Transverse colon (tissue), 4 donors: ENCODE results near the gene EFCAB7. TPM values are rescaled to one million over a fixed set of nuclear protein-coding genes. Genes with fewer than 3 reads are reported as not detected.
A peak's percentile ranks its signal among the peaks of the same experiment; 100 is the strongest.

Experiments
- DNase-seq: peaks from one replicate; pipeline ENCODE4 v3.0.0-alpha.2; 2019
- H3K27ac ChIP-seq, 4 donors: fragments of 200-600 bp; sonication (generic); 2 replicates each; pipeline ENCODE4 v1.5.1; 2016 to 2018; ENCODE audit warnings: inconsistent platforms in 4 of 4
- H3K27me3 ChIP-seq: fragments of 200-600 bp; sonication (generic); 2 replicates; pipeline ENCODE4 v1.5.1; 2017; ENCODE audit warnings: inconsistent platforms
- H3K36me3 ChIP-seq, 4 donors: fragments of 200-600 bp; sonication (generic); 2 replicates each; pipeline ENCODE4 v1.5.1; 2017 to 2019; ENCODE audit warnings: inconsistent platforms in 4 of 4
- H3K4me1 ChIP-seq, 4 donors: fragments of 200-600 bp; sonication (generic); 2 replicates each; pipeline ENCODE4 v1.5.1; 2017 to 2020; ENCODE audit warnings: inconsistent platforms in 4 of 4
- H3K4me3 ChIP-seq, 4 donors: fragments of 200-600 bp; sonication (generic); 1 replicate in 1 of 4; 2 replicates in 3 of 4; pipeline versions ENCODE4 v1.5.1 to v1.6.1; 2017 to 2019; ENCODE audit warnings: inconsistent platforms in 4 of 4
- H3K9me3 ChIP-seq, 2 donors: fragments of 200-600 bp; sonication (generic); 2 replicates each; pipeline ENCODE4 v1.5.1; 2017 to 2019; ENCODE audit warnings: inconsistent platforms in 2 of 2
- EP300 ChIP-seq: sonication (generic); formaldehyde crosslinking; IDR thresholded peaks from one replicate; pipeline ENCODE4 v1.6.1; 2017; ENCODE audit warnings: antibody characterized with exemption, low read depth
- POLR2A ChIP-seq: fragments of 450-650 bp; IDR thresholded peaks from one replicate; pipeline ENCODE4 v1.6.1; 2016; ENCODE audit warnings: antibody characterized with exemption, mild to moderate bottlenecking, moderate library complexity
- POLR2AphosphoS5 ChIP-seq, 3 donors: sonication (generic); formaldehyde crosslinking; IDR thresholded peaks; one replicate each; pipeline ENCODE4 v1.6.1; 2016; ENCODE audit warnings: antibody characterized with exemption in 3 of 3
- WGBS, 2 donors: methylation state at CpG; one replicate each; pipeline ENCODE4 v1.1.5; 2018; ENCODE audit warnings: low coverage in 1 of 2; 5-methylcytosine and 5-hydroxymethylcytosine counted together
- in situ Hi-C, 4 donors: fragments of 200-750 bp; cut with MboI; loops; one replicate each; pipeline versions ENCODE4 v1.15.0 to v1.15.1; 2017; ENCODE audit warnings: low sequenced_read_pairs in 3 of 4, low pct_ligation_motif_present in 1 of 4, low pct_unique_long_range_greater_than_20kb in 1 of 4
- intact Hi-C: fragments of 100-400 bp; cut with DNase I; formaldehyde crosslinking; loops from one replicate; pipeline ENCODE4 v1.15.1; 2023; ENCODE audit warnings: low total_unique reads
- total RNA-seq, 4 donors: library from RNA; depleted of rRNA; stranded (reverse); fragments of >200 nt; gene quantifications; one replicate each; pipeline ENCODE4 v1.1.0, GENCODE V29; 2016
- TF ChIP-seq, protein P1 (sequence below), 5 experiments: fragments of 200-600 bp in 3 of 5; fragments of 450-650 bp in 2 of 5; sonication (generic) in 3 of 5; IDR thresholded peaks; 1 replicate in 2 of 5; 2 replicates in 3 of 5; pipeline ENCODE4 v1.5.1; 2016 to 2017; ENCODE audit warnings: antibody characterized with exemption in 5 of 5, inconsistent platforms in 3 of 5, mild to moderate bottlenecking in 2 of 5, moderate library complexity in 1 of 5

The EFCAB7 gene
- total RNA-seq, 4 donors from 2014 or later = 3.8 to 6.4 (median 4.2) TPM; not detected in 1

DNA sequence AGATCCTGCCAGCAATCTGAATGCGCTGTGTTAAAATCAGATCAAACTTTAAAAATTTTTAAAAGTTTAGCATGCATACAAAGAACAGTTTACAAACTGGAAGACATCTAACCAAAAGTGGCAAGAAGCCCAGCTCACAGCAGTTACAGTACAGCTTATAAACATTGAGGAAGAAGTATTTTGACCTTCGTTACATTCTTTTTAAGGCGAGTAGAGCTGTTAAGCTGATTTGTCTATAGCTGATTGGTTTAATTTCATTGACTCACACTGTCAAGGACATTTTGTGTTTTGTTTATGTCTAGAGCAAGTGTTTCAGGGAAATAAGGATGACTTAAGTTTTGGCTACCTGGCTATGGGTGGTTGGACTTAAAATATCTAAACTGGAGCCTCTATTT lies 66.8 kb downstream of the EFCAB7 start:
- H3K9me3 ChIP-seq = no peaks in the 10 kb centered on the region
- 38 to 55% methylated on average over 3 of the region's 3 CpGs for whole genome bisulfite sequencing, 2 donors
- no peaks in the 10 kb centered on the region for H3K36me3 ChIP-seq
- peak in 1 of 3 donors; percentile 11 for TF ChIP-seq POLR2AphosphoS5 (IDR thresholded peaks at IDR 0.05)
- TF ChIP-seq, protein P1, sequence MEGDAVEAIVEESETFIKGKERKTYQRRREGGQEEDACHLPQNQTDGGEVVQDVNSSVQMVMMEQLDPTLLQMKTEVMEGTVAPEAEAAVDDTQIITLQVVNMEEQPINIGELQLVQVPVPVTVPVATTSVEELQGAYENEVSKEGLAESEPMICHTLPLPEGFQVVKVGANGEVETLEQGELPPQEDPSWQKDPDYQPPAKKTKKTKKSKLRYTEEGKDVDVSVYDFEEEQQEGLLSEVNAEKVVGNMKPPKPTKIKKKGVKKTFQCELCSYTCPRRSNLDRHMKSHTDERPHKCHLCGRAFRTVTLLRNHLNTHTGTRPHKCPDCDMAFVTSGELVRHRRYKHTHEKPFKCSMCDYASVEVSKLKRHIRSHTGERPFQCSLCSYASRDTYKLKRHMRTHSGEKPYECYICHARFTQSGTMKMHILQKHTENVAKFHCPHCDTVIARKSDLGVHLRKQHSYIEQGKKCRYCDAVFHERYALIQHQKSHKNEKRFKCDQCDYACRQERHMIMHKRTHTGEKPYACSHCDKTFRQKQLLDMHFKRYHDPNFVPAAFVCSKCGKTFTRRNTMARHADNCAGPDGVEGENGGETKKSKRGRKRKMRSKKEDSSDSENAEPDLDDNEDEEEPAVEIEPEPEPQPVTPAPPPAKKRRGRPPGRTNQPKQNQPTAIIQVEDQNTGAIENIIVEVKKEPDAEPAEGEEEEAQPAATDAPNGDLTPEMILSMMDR (IDR thresholded peaks at IDR 0.05) = no peak
- no peak overlapping the region for H3K4me3 ChIP-seq
- in situ Hi-C loops = no loop called here
- DNase-seq = no peak
- peaks cover 0 to 30% (median 20%) of the 10 kb centered on the region in 4 donors for H3K4me1 ChIP-seq
- peak overlapping the region; percentile 40 to 66 (median 48) for H3K27ac ChIP-seq
- H3K27me3 ChIP-seq = no peaks in the 10 kb centered on the region
- intact Hi-C loops = no loop called here

DNA sequence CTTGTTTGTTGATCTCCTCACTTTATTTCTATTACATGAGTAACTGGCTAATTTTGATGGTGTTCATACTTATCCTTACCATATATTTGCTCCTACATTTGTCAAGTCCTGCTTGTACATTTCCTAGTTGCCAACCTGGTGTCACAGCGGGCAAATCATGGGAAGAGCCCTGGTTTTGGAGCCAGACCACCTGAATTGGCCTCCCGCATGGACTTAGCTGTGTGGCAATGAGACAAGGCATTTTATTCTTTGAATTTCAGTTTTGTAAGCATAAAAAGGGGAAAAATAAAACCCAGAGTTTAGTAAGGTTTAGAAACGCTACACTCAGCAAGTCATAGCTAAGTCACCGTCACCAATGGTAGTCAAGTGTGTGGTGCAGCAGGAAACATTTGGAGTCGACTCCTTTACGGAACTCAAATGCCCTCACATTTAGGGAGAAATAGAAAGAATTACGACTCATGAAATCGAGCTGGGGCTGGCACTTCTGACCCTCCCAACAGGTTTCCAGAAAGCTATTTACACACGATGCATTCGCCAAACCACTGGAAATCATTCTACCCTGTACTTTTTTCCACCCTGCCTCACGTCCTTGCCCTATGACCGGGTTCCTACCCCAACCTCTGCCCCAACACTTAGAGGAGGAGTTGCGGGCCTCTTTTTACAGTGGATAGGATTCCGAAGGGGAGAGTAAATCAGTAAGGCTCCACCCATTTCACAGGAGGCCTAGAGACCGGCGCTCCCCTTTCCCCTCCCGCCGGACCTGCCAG lies 69.4 kb downstream of the EFCAB7 start:
- H3K4me3 ChIP-seq = peak overlapping the region; percentile 49 to 85 (median 81)
- intact Hi-C loops (no loop called here), in situ Hi-C loops (no loop called here)
- 26 to 39% methylated on average over 10 to 16 of the region's 18 CpGs for WGBS, 2 donors
- peaks cover 0 to 31% (median 22%) of the 10 kb centered on the region in 4 donors for H3K4me1 ChIP-seq
- no peaks in the 10 kb centered on the region for H3K36me3 ChIP-seq
- no peaks in the 10 kb centered on the region for H3K9me3 ChIP-seq
- TF ChIP-seq, protein P1 (IDR thresholded peaks at IDR 0.05) = no peak
- TF ChIP-seq POLR2A (no peak), POLR2AphosphoS5 (IDR thresholded peaks at IDR 0.05) (no peak), EP300 (no peak)
- DNase-seq = peak; percentile 81
- H3K27me3 ChIP-seq = no peaks in the 10 kb centered on the region
- peak overlapping the region; percentile 95 to 97 (median 96) for H3K27ac ChIP-seq

DNA sequence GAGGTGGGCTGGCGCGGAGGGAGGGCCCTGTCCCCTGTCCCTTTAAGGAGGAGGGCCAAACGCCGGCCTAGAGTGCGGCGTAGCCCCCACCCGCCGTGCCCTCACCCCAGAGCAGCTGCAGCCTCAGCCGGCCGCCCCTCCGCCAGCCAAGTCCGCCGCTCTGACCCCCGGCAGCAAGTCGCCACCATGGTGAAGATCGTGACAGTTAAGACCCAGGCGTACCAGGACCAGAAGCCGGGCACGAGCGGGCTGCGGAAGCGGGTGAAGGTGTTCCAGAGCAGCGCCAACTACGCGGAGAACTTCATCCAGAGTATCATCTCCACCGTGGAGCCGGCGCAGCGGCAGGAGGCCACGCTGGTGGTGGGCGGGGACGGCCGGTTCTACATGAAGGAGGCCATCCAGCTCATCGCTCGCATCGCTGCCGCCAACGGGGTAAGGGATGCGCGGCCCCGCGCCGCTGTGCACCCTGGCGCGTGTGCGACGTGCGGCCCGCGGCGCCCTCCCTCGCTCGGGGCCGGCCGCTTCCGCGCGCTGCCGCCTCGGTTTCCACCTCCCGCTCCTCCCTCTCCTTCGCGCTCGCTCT lies 70.1 kb downstream of the EFCAB7 start, which contains the start of gene PGM1:
TSS of gene PGM1 (plus strand) at position 109 of the 583 bp plus-strand sequence. CDS start at position 187, 78 bp downstream.
- 1% methylated on average over 55 of the region's 64 CpGs; no CpG with 5 or more reads in 1 of the 2 donors for WGBS, 2 donors
- H3K9me3 ChIP-seq = no peaks in the 10 kb centered on the region
- DNase-seq = peak; percentile 75
- in situ Hi-C loops = no loop called here
- TF ChIP-seq, protein P1 (IDR thresholded peaks at IDR 0.05) = no peak
- TF ChIP-seq POLR2A (peak; percentile 73), POLR2AphosphoS5 (IDR thresholded peaks at IDR 0.05) (peak in 2 of 3 donors; percentile 32 to 74), EP300 (no peak)
- H3K27ac ChIP-seq = peak within 1 kb of the TSS; percentile 95 to 97 (median 96)
- H3K36me3 ChIP-seq = no peaks in the 10 kb centered on the region
- peak within 1 kb of the TSS; percentile 49 to 85 (median 81) for H3K4me3 ChIP-seq
- intact Hi-C loops = no loop called here
- no peaks in the 10 kb centered on the region for H3K27me3 ChIP-seq
- peaks cover 0 to 31% (median 22%) of the 10 kb centered on the region in 4 donors for H3K4me1 ChIP-seq

DNA sequence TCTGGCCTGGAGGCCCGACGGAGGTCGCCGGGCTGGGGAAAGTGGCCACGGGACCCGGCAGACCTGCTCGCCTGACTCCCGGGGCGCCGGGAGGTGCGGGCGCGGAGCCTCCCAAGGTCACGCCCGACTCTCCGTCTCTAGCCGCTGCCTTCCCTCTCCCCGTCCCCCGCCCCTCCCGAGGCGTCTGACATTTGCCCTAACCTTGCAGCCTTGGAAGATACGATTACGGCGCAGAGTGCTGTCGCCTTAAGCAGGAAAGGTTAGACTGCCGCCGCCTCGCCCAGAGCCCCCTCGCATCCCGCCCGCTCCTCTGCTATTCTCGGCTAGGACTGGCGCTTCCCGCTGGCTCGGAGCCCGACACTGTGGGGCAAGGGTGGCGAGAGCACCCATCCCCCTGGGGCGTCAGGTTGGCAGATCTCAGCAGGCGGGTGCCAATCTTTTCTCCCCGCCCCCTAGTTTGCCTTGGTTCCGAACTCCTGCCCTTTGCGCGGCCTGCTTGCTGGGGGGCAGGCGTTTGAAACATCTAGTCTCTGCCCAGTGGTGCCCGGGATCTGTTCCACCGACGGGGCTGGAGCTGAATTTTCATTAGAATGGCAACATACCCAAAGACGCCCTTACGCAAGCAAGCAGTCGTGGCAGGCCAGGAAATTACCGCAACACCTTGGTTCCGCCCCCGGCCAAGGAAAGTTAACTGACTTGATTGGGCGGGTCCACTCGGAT lies 70.7 kb downstream of the EFCAB7 start:
- TF ChIP-seq, protein P1 (IDR thresholded peaks at IDR 0.05) = peak in 2 of 5 experiments; percentile 17 to 20
- TF ChIP-seq POLR2A (peak; percentile 89), POLR2AphosphoS5 (IDR thresholded peaks at IDR 0.05) (peak; percentile 63 to 89 (median 87)), EP300 (no peak)
- Histone ChIP-seq H3K9me3 (no peaks in the 10 kb centered on the region), H3K4me3 (peak overlapping the region; percentile 49 to 85 (median 81)), H3K36me3 (no peaks in the 10 kb centered on the region), H3K4me1 (peaks cover 0 to 31% (median 22%) of the 10 kb centered on the region in 4 donors), H3K27ac (peak overlapping the region; percentile 95 to 97 (median 96)), H3K27me3 (no peaks in the 10 kb centered on the region)
- 3 to 13% methylated on average over 3 to 41 of the region's 55 CpGs for WGBS, 2 donors
- intact Hi-C loops = no loop called here
- DNase-seq = peak; percentile 86
- in situ Hi-C loops = no loop called here
